WTC11 (cell line): Measurements from ENCODE around the gene ABCA1. TPM values are rescaled to one million over a fixed set of nuclear protein-coding genes. Genes with fewer than 3 reads are reported as not detected.

ENCODE experiments used
- ATAC-seq: fragments of 200-7000 bp; cut with Tn5 transposase; 2 replicates; pipeline ENCODE4 v1.10.0; 2021; ENCODE audit warnings: mild to moderate bottlenecking, moderate library complexity
- CTCF ChIA-PET: fragments of 300-600 bp; sonication (Branson Sonifier 250); formaldehyde crosslinking; loops from one replicate; lab custom pipeline; 2021; ENCODE audit warnings: antibody characterized with exemption; lab: Charles Lee
- POLR2A ChIA-PET: fragments of 350-600 bp; sonication (Branson Sonifier 250); formaldehyde crosslinking; loops from one replicate; lab custom pipeline; 2021; ENCODE audit warnings: antibody characterized with exemption; lab: Charles Lee
- DNase-seq: peaks from one replicate; pipeline ENCODE4 v3.0.0; 2021; ENCODE audit warnings: low spot score
- H3K27ac Mint-ChIP-seq: 2 replicates; pipeline ENCODE4 v1.8.0; 2021; ENCODE audit warnings: mixed read lengths
- H3K27me3 Mint-ChIP-seq: 2 replicates; pipeline ENCODE4 v1.8.0; 2021; ENCODE audit warnings: low read depth, mild to moderate bottlenecking, moderate library complexity, mixed read lengths
- H3K36me3 Mint-ChIP-seq: 2 replicates; pipeline ENCODE4 v1.8.0; 2021; ENCODE audit warnings: mixed read lengths
- H3K4me1 Mint-ChIP-seq: 2 replicates; pipeline ENCODE4 v1.8.0; 2022; ENCODE audit warnings: mixed read lengths
- H3K4me3 Mint-ChIP-seq: 2 replicates; pipeline ENCODE4 v1.8.0; 2021; ENCODE audit warnings: mild to moderate bottlenecking, moderate library complexity, mixed read lengths
- H3K9me3 Mint-ChIP-seq: 2 replicates; pipeline ENCODE4 v1.8.0; 2021; ENCODE audit warnings: mixed read lengths
- CBFB ChIP-seq: sonication (generic); formaldehyde crosslinking; IDR thresholded peaks from 2 replicates; pipeline ENCODE4 v1.8.1; 2022; ENCODE audit warnings: mild to moderate bottlenecking, low read depth, missing genetic modification reagents
- CREM ChIP-seq: sonication (generic); formaldehyde crosslinking; IDR thresholded peaks from 2 replicates; pipeline ENCODE4 v1.8.1; 2022; ENCODE audit warnings: mild to moderate bottlenecking, missing genetic modification reagents, moderate library complexity
- EMX1 ChIP-seq: fragments of 250-450 bp; sonication (Bioruptor Pico); IDR thresholded peaks from 2 replicates; pipeline ENCODE4 v1.8.0; 2021; ENCODE audit warnings: mild to moderate bottlenecking
- GRHL2 ChIP-seq: fragments of 250-450 bp; sonication (Bioruptor Pico); IDR thresholded peaks from 2 replicates; pipeline ENCODE4 v1.8.0; 2022; ENCODE audit warnings: mild to moderate bottlenecking, moderate library complexity; ENCODE audit not compliant: insufficient replicate concordance, severe bottlenecking
- GTF2I ChIP-seq: fragments of 250-450 bp; sonication (Bioruptor Pico); conservative IDR thresholded peaks from 2 replicates; pipeline ENCODE4 v1.4.0; 2021; ENCODE audit warnings: mild to moderate bottlenecking
- HMGA2 ChIP-seq: fragments of 250-450 bp; sonication (Bioruptor Pico); IDR thresholded peaks from 2 replicates; pipeline ENCODE4 v1.4.0; 2021; ENCODE audit warnings: mild to moderate bottlenecking, moderate library complexity
- IRF2 ChIP-seq: sonication (generic); formaldehyde crosslinking; IDR thresholded peaks from 2 replicates; pipeline ENCODE4 v1.8.0; 2022; ENCODE audit warnings: low read depth, missing genetic modification reagents, borderline replicate concordance
- NFATC4 ChIP-seq: fragments of 250-450 bp; sonication (Bioruptor Pico); IDR thresholded peaks from 2 replicates; pipeline ENCODE4 v1.9.0; 2021; ENCODE audit warnings: mild to moderate bottlenecking
- NFE2L1 ChIP-seq: sonication (generic); formaldehyde crosslinking; IDR thresholded peaks from 2 replicates; pipeline ENCODE4 v1.8.1; 2023; ENCODE audit warnings: missing genetic modification reagents
- NFYB ChIP-seq: sonication (generic); formaldehyde crosslinking; conservative IDR thresholded peaks from 2 replicates; pipeline ENCODE4 v1.8.0; 2022; ENCODE audit warnings: low read depth, missing genetic modification reagents
- RELA ChIP-seq: sonication (generic); formaldehyde crosslinking; IDR thresholded peaks from 2 replicates; pipeline ENCODE4 v1.8.1; 2022; ENCODE audit warnings: missing genetic modification reagents, mild to moderate bottlenecking, borderline replicate concordance
- RORB ChIP-seq: fragments of 250-450 bp; sonication (Bioruptor Pico); IDR thresholded peaks from 2 replicates; pipeline ENCODE4 v1.9.0; 2021; ENCODE audit warnings: mild to moderate bottlenecking
- SP1 ChIP-seq: sonication (generic); formaldehyde crosslinking; conservative IDR thresholded peaks from 2 replicates; pipeline ENCODE4 v1.8.1; 2022; ENCODE audit warnings: missing genetic modification reagents
- ZBTB21 ChIP-seq: sonication (generic); formaldehyde crosslinking; IDR thresholded peaks from 2 replicates; pipeline ENCODE4 v1.8.1; 2023; ENCODE audit warnings: mild to moderate bottlenecking, missing genetic modification reagents, borderline replicate concordance
- ZNF317 ChIP-seq: sonication (generic); formaldehyde crosslinking; IDR thresholded peaks from 2 replicates; pipeline ENCODE4 v1.8.1; 2023; ENCODE audit warnings: low read depth, mild to moderate bottlenecking, moderate library complexity, missing genetic modification reagents, borderline replicate concordance
- total RNA-seq: library from RNA; stranded (reverse); gene quantifications from 3 replicates; pipeline ENCODE4 v1.2.3, GENCODE V29; 2021
- TF ChIP-seq, protein P1 (sequence below): sonication (generic); formaldehyde crosslinking; IDR thresholded peaks from 2 replicates; pipeline ENCODE4 v1.8.1; 2023; ENCODE audit warnings: mild to moderate bottlenecking, missing genetic modification reagents, moderate library complexity
- TF ChIP-seq, protein P2 (sequence below): sonication (generic); formaldehyde crosslinking; IDR thresholded peaks from 2 replicates; pipeline ENCODE4 v1.8.1; 2023; ENCODE audit warnings: mild to moderate bottlenecking, moderate library complexity, missing genetic modification reagents
- TF ChIP-seq, protein P3 (sequence below): sonication (generic); formaldehyde crosslinking; IDR thresholded peaks from 2 replicates; pipeline ENCODE4 v1.8.0; 2022; ENCODE audit warnings: mild to moderate bottlenecking, missing genetic modification reagents
- TF ChIP-seq, protein P4 (sequence below): fragments of 250-450 bp; sonication (Bioruptor Pico); IDR thresholded peaks from 2 replicates; pipeline ENCODE4 v1.9.0; 2021; ENCODE audit warnings: mild to moderate bottlenecking
- TF ChIP-seq, protein P5 (sequence below): sonication (generic); formaldehyde crosslinking; IDR thresholded peaks from 2 replicates; pipeline ENCODE4 v1.8.1; 2022; ENCODE audit warnings: mild to moderate bottlenecking, moderate library complexity, missing genetic modification reagents
- TF ChIP-seq, protein P6 (sequence below): fragments of 250-450 bp; sonication (Bioruptor Pico); IDR thresholded peaks from 2 replicates; pipeline ENCODE4 v2.1.2; 2022; ENCODE audit warnings: mild to moderate bottlenecking, moderate library complexity
- TF ChIP-seq, protein P7 (sequence below): sonication (generic); formaldehyde crosslinking; IDR thresholded peaks from 2 replicates; pipeline ENCODE4 v1.8.0; 2023; ENCODE audit warnings: missing genetic modification reagents
- TF ChIP-seq, protein P8 (sequence below): fragments of 250-450 bp; sonication (Bioruptor Pico); IDR thresholded peaks from 2 replicates; pipeline ENCODE4 v1.9.0; 2021; ENCODE audit warnings: mild to moderate bottlenecking, borderline replicate concordance

Gene ABCA1
- total RNA-seq, 1 experiment from 2014 or later = 7.8 TPM

DNA sequence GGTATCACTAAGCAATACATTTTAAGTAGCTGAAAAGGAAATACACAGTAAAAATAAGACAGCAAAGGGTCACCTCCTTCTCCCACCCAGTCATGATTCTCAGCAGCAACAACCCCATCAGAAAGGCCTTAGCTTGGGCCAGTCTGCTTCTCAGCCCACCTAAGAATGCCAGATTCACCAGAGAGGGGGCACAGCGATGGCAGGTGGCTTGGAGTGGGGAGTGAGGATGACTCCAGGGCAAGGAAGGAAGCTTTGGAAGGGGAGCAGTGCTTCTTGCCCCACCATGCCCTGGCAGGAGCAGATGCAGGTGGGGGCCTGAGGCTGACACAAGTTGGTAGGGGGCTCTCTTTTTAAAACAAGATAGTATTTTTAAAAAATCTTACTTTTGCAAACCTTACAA, 51.4 kb downstream of the ABCA1 start:
- Mint-ChIP-seq H3K36me3 (peaks cover 12% of the 10 kb centered on the region), H3K27ac (no peak overlapping the region), H3K4me1 (peaks cover 31% of the 10 kb centered on the region), H3K4me3 (no peak overlapping the region), H3K9me3 (no peaks in the 10 kb centered on the region; the same call in 1 of the 2 replicates), H3K27me3 (no peaks in the 10 kb centered on the region)
- ATAC-seq = no peak
- no peak for DNase-seq
- ChIA-PET CTCF (no interaction called here), POLR2A (no interaction called here)
- TF ChIP-seq, protein P1, sequence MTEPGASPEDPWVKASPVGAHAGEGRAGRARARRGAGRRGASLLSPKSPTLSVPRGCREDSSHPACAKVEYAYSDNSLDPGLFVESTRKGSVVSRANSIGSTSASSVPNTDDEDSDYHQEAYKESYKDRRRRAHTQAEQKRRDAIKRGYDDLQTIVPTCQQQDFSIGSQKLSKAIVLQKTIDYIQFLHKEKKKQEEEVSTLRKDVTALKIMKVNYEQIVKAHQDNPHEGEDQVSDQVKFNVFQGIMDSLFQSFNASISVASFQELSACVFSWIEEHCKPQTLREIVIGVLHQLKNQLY (CRISPR knock-in tag) = no peak
- TF ChIP-seq IRF2 (CRISPR knock-in tag) (no peak), EMX1 (CRISPR knock-in tag) (no peak), CBFB (CRISPR knock-in tag) (no peak), GTF2I (CRISPR knock-in tag) (no peak), GRHL2 (CRISPR knock-in tag) (no peak), ZNF317 (no peak)
- TF ChIP-seq, protein P2, sequence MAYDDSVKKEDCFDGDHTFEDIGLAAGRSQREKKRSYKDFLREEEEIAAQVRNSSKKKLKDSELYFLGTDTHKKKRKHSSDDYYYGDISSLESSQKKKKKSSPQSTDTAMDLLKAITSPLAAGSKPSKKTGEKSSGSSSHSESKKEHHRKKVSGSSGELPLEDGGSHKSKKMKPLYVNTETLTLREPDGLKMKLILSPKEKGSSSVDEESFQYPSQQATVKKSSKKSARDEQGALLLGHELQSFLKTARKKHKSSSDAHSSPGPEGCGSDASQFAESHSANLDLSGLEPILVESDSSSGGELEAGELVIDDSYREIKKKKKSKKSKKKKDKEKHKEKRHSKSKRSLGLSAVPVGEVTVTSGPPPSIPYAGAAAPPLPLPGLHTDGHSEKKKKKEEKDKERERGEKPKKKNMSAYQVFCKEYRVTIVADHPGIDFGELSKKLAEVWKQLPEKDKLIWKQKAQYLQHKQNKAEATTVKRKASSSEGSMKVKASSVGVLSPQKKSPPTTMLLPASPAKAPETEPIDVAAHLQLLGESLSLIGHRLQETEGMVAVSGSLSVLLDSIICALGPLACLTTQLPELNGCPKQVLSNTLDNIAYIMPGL = no peak

DNA sequence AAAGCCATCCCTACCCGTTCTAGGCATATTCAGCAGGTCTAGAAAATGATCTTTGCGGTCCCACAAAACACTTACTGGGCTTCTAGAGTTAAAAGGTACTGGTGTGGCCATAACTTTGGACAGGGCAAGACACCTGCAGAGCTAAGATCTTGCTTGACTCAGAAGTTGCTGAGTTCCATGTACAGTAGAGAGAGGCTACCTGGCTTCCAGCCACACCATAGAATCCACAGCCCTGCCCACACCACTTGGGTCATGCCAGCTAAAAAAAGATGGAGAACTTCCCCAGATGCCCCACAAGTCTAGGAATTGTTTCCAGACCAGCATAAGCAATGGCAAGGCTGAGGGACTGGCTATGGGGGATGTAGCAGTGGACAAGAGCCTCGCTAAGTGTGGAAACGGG, 52.1 kb downstream of the ABCA1 start:
- DNase-seq (no peak), ATAC-seq (no peak)
- TF ChIP-seq NFE2L1 (CRISPR knock-in tag) (no peak), HMGA2 (no peak), NFATC4 (CRISPR knock-in tag) (no peak), SP1 (no peak), CREM (no peak), ZBTB21 (CRISPR knock-in tag) (no peak)
- TF ChIP-seq, protein P3, sequence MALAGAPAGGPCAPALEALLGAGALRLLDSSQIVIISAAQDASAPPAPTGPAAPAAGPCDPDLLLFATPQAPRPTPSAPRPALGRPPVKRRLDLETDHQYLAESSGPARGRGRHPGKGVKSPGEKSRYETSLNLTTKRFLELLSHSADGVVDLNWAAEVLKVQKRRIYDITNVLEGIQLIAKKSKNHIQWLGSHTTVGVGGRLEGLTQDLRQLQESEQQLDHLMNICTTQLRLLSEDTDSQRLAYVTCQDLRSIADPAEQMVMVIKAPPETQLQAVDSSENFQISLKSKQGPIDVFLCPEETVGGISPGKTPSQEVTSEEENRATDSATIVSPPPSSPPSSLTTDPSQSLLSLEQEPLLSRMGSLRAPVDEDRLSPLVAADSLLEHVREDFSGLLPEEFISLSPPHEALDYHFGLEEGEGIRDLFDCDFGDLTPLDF (CRISPR knock-in tag) = no peak
- TF ChIP-seq, protein P4, sequence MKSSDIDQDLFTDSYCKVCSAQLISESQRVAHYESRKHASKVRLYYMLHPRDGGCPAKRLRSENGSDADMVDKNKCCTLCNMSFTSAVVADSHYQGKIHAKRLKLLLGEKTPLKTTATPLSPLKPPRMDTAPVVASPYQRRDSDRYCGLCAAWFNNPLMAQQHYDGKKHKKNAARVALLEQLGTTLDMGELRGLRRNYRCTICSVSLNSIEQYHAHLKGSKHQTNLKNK (CRISPR knock-in tag) = no peak
- TF ChIP-seq, protein P5, sequence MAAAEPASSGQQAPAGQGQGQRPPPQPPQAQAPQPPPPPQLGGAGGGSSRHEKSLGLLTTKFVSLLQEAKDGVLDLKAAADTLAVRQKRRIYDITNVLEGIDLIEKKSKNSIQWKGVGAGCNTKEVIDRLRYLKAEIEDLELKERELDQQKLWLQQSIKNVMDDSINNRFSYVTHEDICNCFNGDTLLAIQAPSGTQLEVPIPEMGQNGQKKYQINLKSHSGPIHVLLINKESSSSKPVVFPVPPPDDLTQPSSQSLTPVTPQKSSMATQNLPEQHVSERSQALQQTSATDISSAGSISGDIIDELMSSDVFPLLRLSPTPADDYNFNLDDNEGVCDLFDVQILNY = no peak
- TF ChIP-seq, protein P6, sequence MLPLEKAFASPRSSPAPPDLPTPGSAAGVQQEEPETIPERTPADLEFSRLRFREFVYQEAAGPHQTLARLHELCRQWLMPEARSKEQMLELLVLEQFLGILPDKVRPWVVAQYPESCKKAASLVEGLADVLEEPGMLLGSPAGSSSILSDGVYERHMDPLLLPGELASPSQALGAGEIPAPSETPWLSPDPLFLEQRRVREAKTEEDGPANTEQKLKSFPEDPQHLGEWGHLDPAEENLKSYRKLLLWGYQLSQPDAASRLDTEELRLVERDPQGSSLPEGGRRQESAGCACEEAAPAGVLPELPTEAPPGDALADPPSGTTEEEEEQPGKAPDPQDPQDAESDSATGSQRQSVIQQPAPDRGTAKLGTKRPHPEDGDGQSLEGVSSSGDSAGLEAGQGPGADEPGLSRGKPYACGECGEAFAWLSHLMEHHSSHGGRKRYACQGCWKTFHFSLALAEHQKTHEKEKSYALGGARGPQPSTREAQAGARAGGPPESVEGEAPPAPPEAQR (CRISPR knock-in tag) = no peak
- H3K27ac Mint-ChIP-seq = no peak overlapping the region
- H3K36me3 Mint-ChIP-seq = peaks cover 12% of the 10 kb centered on the region
- ChIA-PET POLR2A (no interaction called here), CTCF (no interaction called here)
- H3K4me3 Mint-ChIP-seq = no peak overlapping the region
- peaks cover 2% of the 10 kb centered on the region; the same call in 1 of the 2 replicates for H3K27me3 Mint-ChIP-seq
- no peaks in the 10 kb centered on the region; the same call in 1 of the 2 replicates for H3K9me3 Mint-ChIP-seq
- H3K4me1 Mint-ChIP-seq = peaks cover 30% of the 10 kb centered on the region

DNA sequence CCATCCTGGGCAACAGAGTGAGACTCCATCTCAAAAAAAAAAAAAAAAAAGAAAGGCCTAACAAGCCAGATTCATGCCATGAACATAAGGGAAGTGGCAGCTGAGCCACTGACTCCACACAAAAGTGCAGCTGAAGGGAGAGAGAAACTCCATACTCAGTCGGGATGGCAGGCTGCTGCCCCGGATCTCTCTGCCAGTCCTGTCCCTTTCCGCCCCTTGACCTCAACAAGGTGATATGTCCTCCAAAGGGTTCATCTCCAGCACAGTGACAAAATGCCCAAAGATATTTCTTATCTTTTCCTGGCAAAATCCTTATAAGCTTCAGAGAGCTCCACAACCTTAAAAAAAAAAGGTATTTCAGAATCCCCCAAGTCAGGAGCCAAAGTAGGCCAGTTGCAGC, 52.6 kb downstream of the ABCA1 start:
- ChIA-PET CTCF (no interaction called here), POLR2A (no interaction called here)
- ATAC-seq = no peak
- peaks cover 12% of the 10 kb centered on the region for H3K36me3 Mint-ChIP-seq
- H3K4me3 Mint-ChIP-seq = no peak overlapping the region
- DNase-seq = no peak
- H3K27ac Mint-ChIP-seq = no peak overlapping the region
- H3K27me3 Mint-ChIP-seq = peaks cover 2% of the 10 kb centered on the region; the same call in 1 of the 2 replicates
- no peaks in the 10 kb centered on the region; the same call in 1 of the 2 replicates for H3K9me3 Mint-ChIP-seq
- peaks cover 32% of the 10 kb centered on the region for H3K4me1 Mint-ChIP-seq
- no peak for TF ChIP-seq RELA (CRISPR knock-in tag)
- TF ChIP-seq, protein P7, sequence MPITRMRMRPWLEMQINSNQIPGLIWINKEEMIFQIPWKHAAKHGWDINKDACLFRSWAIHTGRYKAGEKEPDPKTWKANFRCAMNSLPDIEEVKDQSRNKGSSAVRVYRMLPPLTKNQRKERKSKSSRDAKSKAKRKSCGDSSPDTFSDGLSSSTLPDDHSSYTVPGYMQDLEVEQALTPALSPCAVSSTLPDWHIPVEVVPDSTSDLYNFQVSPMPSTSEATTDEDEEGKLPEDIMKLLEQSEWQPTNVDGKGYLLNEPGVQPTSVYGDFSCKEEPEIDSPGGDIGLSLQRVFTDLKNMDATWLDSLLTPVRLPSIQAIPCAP (CRISPR knock-in tag) = no peak
- no peak for TF ChIP-seq NFYB (CRISPR knock-in tag)
- TF ChIP-seq, protein P8, sequence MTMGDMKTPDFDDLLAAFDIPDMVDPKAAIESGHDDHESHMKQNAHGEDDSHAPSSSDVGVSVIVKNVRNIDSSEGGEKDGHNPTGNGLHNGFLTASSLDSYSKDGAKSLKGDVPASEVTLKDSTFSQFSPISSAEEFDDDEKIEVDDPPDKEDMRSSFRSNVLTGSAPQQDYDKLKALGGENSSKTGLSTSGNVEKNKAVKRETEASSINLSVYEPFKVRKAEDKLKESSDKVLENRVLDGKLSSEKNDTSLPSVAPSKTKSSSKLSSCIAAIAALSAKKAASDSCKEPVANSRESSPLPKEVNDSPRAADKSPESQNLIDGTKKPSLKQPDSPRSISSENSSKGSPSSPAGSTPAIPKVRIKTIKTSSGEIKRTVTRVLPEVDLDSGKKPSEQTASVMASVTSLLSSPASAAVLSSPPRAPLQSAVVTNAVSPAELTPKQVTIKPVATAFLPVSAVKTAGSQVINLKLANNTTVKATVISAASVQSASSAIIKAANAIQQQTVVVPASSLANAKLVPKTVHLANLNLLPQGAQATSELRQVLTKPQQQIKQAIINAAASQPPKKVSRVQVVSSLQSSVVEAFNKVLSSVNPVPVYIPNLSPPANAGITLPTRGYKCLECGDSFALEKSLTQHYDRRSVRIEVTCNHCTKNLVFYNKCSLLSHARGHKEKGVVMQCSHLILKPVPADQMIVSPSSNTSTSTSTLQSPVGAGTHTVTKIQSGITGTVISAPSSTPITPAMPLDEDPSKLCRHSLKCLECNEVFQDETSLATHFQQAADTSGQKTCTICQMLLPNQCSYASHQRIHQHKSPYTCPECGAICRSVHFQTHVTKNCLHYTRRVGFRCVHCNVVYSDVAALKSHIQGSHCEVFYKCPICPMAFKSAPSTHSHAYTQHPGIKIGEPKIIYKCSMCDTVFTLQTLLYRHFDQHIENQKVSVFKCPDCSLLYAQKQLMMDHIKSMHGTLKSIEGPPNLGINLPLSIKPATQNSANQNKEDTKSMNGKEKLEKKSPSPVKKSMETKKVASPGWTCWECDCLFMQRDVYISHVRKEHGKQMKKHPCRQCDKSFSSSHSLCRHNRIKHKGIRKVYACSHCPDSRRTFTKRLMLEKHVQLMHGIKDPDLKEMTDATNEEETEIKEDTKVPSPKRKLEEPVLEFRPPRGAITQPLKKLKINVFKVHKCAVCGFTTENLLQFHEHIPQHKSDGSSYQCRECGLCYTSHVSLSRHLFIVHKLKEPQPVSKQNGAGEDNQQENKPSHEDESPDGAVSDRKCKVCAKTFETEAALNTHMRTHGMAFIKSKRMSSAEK (CRISPR knock-in tag) = no peak
- no peak for TF ChIP-seq RORB (CRISPR knock-in tag)
- no peak for TF ChIP-seq GRHL2 (CRISPR knock-in tag)
